Islet of Langerhans (tissue), 1 donor: ENCODE data around the gene ACTL8.

ENCODE experiments used
- FAIRE-seq: peaks from one replicate; lab custom pipeline; 2011; peaks lifted over from hg19 to GRCh38; lab: Jason Lieb, UNC

ACTL8 gene

DNA sequence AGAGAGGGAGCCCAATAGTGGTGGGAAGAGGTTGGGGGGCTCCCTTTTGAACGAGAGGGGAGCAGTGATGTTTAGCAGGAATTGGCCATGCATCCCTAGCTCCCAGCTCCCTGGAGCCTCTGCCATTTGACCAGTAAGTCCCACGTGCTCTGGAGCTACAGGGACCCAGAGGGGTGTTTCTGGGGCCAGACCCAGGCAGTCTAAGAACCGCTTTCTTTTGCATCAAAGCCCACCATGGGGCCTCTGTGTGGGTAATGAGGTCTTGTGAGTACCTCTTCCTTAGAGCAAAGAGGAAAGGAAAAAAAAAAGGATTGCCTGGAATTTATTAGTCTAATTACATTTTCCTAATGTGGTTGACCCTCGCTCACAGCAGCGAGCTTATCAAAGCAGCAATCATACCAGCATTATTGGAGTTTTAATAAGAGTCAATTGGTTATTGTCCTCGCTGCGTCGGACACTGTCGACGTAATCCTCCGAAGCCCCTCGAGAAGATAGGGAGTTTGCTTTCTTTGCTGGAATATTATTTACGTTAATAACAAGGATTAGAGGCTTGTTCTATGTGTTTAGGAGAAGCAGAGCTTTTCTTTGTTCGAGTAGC is 17.6 kb downstream of the ACTL8 start:
- no peak for FAIRE-seq

GRCh38 chr1:17773591-17774326 is 18.6 kb downstream of the ACTL8 start:
- no peak for FAIRE-seq

- FAIRE-seq, result no peak
These were observed 19.3 kb downstream of the ACTL8 start for GRCh38 chr1:17774452-17774851.

- no peak for FAIRE-seq
These were observed 20.7 kb downstream of the ACTL8 start for GRCh38 chr1:17775796-17776195.

- FAIRE-seq, result no peak
These were observed 21.3 kb downstream of the ACTL8 start for GRCh38 chr1:17776426-17776825.

GRCh38 chr1:17777330-17777729 is 22.2 kb downstream of the ACTL8 start:
- FAIRE-seq, result no peak

GRCh38 chr1:17777818-17778217 is 22.7 kb downstream of the ACTL8 start:
- no peak for FAIRE-seq

DNA sequence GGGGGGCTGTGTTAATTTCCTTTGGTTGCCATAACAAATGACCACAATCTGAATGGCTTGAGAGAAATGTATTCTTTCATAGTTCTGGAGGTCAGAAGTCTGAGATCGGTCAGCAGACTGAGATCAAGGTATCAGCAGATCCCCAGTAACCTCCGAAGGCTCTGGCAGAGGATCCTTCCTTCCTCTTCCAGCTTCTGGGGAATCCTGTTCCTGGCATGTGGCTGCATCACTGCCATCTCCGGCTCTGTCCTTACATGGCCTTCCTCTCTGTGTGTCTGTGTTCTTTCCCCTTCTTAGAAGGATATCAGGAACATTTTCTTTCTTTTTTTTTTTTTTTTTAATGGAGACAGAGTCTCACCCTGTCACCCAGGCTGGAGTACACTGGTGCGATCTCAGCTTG is 25.8 kb downstream of the ACTL8 start:
- no peak for FAIRE-seq

DNA sequence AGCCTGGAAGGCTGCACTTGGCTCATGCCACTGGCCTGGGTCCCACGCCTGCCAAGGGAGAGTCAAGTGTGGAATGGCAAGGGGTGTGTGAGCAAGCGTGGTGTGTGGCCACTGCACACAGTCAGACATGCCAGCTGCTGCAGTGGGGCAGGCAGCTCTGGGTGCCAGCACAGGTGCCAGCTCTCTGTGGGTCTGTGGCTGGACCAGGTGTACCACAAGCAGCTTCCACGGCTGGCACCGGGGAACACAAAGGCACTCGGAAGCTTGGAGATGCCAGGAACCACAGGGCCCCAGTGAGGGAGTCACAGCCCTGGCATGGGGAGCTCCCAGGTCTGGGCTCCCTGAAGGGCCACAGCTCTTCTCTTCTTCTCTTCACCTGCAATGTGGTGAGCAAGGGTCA is 34.8 kb downstream of the ACTL8 start:
- no peak for FAIRE-seq

GRCh38 chr1:17790383-17791054 is 35.4 kb downstream of the ACTL8 start:
- FAIRE-seq, result no peak

GRCh38 chr1:17791055-17791390 is 35.9 kb downstream of the ACTL8 start:
- no peak for FAIRE-seq

DNA sequence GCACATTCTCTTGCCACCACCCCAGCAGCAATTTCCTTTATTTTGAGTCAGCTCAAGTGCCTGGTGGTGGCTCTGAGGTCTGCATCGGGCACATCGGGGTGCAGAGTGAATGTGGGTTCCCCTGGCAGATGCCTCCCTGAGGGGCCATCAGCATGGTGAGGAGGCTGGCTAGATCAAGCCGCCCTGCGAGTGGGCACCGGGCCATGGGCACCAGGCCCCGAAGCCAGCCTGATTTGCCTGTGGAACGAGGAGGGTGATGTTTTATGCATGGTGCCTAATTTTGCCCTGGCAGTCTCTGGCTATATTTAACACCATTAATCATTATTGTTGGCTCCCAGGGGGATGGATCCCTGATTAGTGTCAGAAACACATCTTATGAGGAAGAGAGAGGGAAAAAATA is 36.3 kb downstream of the ACTL8 start:
- no peak for FAIRE-seq

DNA sequence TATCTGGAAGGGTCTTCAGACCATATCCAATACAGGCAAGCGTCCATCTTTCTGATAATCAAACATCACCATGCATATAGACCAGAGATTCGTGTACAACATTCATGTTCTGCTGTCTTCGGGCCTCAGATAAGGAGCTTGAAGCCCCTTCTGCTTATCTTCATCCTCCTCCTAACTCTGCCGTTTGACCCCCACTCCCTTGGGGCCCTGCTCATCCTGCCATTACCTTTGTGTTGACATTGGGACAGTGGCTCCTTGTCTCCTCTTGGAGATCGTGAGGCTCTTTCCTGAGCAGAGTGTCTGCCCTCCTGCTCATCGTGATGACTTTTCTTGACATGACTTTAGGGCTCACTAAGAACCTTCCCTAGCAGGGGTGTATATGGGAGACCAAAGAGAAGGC is 37.3 kb downstream of the ACTL8 start:
- no peak for FAIRE-seq

DNA sequence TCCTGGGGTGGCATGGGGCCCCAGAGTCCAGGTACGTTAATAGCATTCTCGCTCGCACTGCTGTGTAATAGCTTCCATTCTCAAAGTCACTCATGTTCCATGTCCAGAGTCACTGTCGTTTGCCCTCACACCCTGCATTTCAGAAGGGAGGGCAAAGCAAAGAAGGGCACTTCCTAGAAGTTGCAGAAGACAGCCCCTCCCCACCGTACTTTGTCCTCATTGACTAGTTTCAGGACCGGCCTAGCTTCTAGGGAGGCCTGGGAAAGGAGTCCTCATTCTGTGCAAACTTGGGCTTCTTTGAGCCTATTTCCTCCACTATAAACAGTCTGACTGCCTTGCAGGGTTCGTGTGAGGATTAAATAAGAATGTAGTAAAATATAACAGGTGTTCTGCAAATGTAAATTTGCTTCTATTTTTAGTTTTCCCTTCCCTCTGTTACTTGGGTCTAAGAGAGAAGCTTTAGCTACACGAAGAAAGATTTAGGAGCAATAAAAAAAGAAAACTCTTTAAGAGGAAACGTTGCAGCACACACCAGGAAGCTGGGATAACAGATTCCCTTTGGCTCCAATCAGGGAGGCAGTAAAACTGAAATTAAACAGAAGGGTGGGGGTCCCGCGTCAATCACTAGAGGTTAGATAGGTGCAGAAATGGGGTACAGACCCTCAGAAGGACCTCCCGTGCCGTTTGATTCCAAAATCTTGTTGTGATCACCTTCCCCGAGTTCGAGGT is 40.1 kb downstream of the ACTL8 start:
- FAIRE-seq, result no peak

DNA sequence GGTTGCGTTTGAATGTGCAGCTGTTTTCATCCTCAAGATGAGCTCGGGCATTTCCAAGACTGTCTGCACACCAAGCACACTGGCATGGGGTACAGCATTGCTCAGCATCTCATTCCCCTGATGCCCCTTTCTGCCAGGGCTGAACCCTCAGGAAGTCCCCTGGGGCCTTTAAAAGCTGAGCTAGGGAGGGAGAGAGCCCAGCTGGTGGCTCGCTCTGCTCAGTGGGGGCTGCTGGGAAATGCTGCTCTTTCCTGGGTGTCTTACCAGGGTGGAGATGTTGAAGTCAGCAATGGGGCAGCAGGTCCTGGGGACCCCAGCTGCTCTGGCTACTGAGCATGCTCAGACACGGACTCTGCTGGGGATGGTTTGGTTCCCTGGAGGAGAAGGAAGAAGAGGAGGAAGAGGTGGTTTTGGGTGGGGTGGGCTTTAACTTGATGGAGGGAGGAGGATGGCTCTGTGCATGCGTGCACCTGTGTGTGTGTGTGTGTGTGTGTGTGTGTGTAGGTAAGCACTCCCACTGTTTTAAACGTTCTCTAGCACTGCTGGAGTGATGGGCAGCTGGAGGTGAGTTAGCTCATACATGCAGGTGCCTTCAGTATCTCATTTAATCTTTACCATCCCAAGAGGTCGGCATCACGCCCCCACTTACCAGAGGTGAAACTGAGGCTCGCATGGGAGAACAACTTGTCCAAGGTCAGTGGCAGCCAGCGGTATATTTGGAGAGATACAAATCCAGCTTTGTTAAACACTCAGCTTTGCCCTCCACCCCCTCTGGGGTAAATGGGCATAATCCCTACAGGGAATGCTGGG is 40.9 kb downstream of the ACTL8 start:
- FAIRE-seq, result no peak

GRCh38 chr1:17797478-17797877 is 42.3 kb downstream of the ACTL8 start:
- FAIRE-seq, result no peak

DNA sequence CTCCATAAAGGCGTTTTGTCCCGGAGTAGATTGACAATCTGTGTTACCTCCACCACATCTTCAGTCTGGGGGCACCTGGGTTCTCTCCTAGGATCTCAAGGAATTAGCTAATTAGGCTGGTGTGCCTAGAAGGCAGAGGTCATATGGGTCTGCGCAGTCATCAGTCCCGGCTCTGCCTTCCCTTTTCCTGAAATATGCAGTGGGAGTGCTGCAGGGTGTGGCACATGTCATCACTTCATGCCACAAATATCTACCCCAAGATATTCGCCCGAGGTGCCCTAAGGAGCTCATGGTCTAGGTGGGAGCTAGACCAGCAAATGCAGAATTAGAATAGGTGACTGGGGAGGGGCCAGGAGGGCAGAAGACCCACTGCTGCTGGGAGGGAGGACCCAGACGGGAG is 42.9 kb downstream of the ACTL8 start:
- no peak for FAIRE-seq

- FAIRE-seq, result no peak
These were observed 43.8 kb downstream of the ACTL8 start for GRCh38 chr1:17798799-17799382.

DNA sequence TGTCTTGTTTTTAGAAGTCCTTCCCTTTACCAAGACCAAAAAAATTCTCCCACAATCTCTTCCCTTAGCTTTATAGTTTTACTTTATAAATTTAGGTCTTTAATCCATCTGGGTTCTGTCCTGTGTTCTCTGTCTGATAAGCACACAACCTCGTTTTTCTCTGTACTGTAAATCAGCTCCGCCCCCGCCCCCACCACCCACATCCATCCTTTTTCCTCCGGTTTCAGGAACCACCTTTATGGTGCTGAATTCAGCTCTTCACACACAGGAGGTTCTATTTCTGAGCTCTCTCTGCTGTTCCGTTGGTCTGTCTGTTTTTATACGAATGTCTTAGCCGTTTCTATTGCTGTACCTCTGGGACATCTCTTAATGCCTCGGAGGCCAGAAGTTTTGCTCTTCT is 44.5 kb downstream of the ACTL8 start:
- FAIRE-seq, result no peak

- no peak for FAIRE-seq
These were observed 47.0 kb downstream of the ACTL8 start for GRCh38 chr1:17802164-17802563.

DNA sequence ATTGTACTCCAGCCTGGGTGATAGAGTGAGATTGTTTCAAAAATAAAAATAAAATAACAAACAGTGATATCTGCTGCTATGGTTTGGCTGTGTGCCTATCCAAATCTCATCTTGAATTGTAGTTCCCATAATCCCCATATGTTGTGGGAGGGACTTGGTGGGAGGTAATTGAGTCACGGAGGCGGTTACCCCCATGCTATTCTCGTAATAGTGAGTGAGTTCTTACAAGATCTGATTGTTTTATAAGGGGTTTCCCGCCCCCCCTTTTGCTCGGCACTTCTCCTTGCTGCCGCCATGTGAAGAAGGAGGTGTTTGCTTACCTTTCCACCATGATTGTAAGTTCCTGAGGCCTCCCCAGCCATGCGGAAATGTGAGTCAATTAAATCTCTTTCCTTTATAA is 47.8 kb downstream of the ACTL8 start:
- no peak for FAIRE-seq
